Neural cell (in vitro differentiated cells): Measurements from ENCODE around the gene COX4I1.

Source experiments
- EZH2 ChIP-seq: fragments of 200-600, 300-800 bp; shearing (Covaris generic), sonication (generic); IDR thresholded peaks from 2 replicates; pipeline ENCODE4 v1.6.1; 2014; ENCODE audit warnings: antibody characterized with exemption, low read length, borderline replicate concordance, mild to moderate bottlenecking; ENCODE audit not compliant: insufficient read depth, poor library complexity, severe bottlenecking
- MXI1 ChIP-seq: fragments of 450-650 bp; conservative IDR thresholded peaks from 2 replicates; pipeline ENCODE4 v1.6.1; 2014; ENCODE audit warnings: antibody characterized with exemption, mild to moderate bottlenecking; ENCODE audit not compliant: poor library complexity, severe bottlenecking
- POLR2AphosphoS5 ChIP-seq: IDR thresholded peaks from 2 replicates; pipeline ENCODE4 v1.6.1; 2012
- RAD21 ChIP-seq: fragments of 450-650 bp; conservative IDR thresholded peaks from 2 replicates; pipeline ENCODE4 v1.6.1; 2014; ENCODE audit warnings: antibody characterized with exemption, mild to moderate bottlenecking, moderate library complexity
- SMC3 ChIP-seq: fragments of 450-650 bp; conservative IDR thresholded peaks from 2 replicates; pipeline ENCODE4 v1.6.1; 2014; ENCODE audit warnings: antibody characterized with exemption, mild to moderate bottlenecking, moderate library complexity; ENCODE audit not compliant: poor library complexity
- TF ChIP-seq, protein P1 (sequence below): fragments of 450-650 bp; IDR thresholded peaks from 2 replicates; pipeline ENCODE4 v1.5.1; 2014; ENCODE audit warnings: antibody characterized with exemption, mild to moderate bottlenecking, moderate library complexity; ENCODE audit not compliant: poor library complexity, severe bottlenecking
- TF ChIP-seq, protein P2 (sequence below): IDR thresholded peaks from 2 replicates; pipeline ENCODE4 v1.6.1; 2012; ENCODE audit warnings: borderline replicate concordance

GRCh38 chr16:85848986-85849385, 49.5 kb downstream of the COX4I1 start:
- TF ChIP-seq, protein P1, sequence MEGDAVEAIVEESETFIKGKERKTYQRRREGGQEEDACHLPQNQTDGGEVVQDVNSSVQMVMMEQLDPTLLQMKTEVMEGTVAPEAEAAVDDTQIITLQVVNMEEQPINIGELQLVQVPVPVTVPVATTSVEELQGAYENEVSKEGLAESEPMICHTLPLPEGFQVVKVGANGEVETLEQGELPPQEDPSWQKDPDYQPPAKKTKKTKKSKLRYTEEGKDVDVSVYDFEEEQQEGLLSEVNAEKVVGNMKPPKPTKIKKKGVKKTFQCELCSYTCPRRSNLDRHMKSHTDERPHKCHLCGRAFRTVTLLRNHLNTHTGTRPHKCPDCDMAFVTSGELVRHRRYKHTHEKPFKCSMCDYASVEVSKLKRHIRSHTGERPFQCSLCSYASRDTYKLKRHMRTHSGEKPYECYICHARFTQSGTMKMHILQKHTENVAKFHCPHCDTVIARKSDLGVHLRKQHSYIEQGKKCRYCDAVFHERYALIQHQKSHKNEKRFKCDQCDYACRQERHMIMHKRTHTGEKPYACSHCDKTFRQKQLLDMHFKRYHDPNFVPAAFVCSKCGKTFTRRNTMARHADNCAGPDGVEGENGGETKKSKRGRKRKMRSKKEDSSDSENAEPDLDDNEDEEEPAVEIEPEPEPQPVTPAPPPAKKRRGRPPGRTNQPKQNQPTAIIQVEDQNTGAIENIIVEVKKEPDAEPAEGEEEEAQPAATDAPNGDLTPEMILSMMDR: no peak
- no peak for TF ChIP-seq POLR2AphosphoS5
- TF ChIP-seq RAD21: no peak
- no peak for TF ChIP-seq SMC3
- TF ChIP-seq, protein P2, sequence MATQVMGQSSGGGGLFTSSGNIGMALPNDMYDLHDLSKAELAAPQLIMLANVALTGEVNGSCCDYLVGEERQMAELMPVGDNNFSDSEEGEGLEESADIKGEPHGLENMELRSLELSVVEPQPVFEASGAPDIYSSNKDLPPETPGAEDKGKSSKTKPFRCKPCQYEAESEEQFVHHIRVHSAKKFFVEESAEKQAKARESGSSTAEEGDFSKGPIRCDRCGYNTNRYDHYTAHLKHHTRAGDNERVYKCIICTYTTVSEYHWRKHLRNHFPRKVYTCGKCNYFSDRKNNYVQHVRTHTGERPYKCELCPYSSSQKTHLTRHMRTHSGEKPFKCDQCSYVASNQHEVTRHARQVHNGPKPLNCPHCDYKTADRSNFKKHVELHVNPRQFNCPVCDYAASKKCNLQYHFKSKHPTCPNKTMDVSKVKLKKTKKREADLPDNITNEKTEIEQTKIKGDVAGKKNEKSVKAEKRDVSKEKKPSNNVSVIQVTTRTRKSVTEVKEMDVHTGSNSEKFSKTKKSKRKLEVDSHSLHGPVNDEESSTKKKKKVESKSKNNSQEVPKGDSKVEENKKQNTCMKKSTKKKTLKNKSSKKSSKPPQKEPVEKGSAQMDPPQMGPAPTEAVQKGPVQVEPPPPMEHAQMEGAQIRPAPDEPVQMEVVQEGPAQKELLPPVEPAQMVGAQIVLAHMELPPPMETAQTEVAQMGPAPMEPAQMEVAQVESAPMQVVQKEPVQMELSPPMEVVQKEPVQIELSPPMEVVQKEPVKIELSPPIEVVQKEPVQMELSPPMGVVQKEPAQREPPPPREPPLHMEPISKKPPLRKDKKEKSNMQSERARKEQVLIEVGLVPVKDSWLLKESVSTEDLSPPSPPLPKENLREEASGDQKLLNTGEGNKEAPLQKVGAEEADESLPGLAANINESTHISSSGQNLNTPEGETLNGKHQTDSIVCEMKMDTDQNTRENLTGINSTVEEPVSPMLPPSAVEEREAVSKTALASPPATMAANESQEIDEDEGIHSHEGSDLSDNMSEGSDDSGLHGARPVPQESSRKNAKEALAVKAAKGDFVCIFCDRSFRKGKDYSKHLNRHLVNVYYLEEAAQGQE: no peak
- no peak for TF ChIP-seq EZH2
- TF ChIP-seq MXI1: no peak
